Esophagus muscularis mucosa (tissue), 4 donors: Measurements from ENCODE around the gene STN1.

Source experiments
- EP300 ChIP-seq: sonication (generic); formaldehyde crosslinking; IDR thresholded peaks from one replicate; pipeline ENCODE4 v1.6.1; 2017; ENCODE audit warnings: antibody characterized with exemption
- POLR2A ChIP-seq: fragments of 450-650 bp; IDR thresholded peaks from one replicate; pipeline ENCODE4 v1.6.1; 2017; ENCODE audit warnings: antibody characterized with exemption, moderate library complexity, mild to moderate bottlenecking, low read depth
- TF ChIP-seq, protein P1 (sequence below), 3 experiments: fragments of 200-600 bp in 2 of 3; fragments of 450-650 bp in 1 of 3; sonication (generic) in 2 of 3; IDR thresholded peaks; one replicate each; pipeline ENCODE4 v1.5.1; 2017 to 2019; ENCODE audit warnings: antibody characterized with exemption in 3 of 3, mild to moderate bottlenecking in 2 of 3, moderate library complexity in 1 of 3

DNA sequence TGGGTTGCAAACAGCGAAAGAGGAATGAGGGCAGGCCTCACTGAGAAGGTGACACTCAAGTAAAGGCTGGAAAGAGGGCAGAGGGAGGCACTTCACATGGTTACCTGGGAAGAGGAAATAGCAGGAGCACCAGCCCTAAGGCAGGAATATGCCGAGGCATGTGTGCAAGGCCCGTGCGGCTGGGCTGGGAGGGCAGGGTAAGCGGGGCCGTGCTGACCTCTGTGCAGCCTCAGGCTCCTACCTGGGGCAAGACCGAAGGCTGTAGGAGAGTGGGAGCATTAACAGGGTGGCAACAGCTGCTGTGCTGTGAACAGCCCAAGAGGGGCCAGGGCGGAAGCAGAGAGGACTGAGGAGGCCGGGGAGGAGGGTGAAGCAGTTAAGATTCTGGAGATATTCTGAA is 38.6 kb downstream of the STN1 start:
- TF ChIP-seq POLR2A: no peak
- TF ChIP-seq, protein P1, sequence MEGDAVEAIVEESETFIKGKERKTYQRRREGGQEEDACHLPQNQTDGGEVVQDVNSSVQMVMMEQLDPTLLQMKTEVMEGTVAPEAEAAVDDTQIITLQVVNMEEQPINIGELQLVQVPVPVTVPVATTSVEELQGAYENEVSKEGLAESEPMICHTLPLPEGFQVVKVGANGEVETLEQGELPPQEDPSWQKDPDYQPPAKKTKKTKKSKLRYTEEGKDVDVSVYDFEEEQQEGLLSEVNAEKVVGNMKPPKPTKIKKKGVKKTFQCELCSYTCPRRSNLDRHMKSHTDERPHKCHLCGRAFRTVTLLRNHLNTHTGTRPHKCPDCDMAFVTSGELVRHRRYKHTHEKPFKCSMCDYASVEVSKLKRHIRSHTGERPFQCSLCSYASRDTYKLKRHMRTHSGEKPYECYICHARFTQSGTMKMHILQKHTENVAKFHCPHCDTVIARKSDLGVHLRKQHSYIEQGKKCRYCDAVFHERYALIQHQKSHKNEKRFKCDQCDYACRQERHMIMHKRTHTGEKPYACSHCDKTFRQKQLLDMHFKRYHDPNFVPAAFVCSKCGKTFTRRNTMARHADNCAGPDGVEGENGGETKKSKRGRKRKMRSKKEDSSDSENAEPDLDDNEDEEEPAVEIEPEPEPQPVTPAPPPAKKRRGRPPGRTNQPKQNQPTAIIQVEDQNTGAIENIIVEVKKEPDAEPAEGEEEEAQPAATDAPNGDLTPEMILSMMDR (IDR thresholded peaks at IDR 0.05): no peak
- no peak for TF ChIP-seq EP300
